Measurements from ENCODE around the gene TOE1.

Gene TOE1

DNA sequence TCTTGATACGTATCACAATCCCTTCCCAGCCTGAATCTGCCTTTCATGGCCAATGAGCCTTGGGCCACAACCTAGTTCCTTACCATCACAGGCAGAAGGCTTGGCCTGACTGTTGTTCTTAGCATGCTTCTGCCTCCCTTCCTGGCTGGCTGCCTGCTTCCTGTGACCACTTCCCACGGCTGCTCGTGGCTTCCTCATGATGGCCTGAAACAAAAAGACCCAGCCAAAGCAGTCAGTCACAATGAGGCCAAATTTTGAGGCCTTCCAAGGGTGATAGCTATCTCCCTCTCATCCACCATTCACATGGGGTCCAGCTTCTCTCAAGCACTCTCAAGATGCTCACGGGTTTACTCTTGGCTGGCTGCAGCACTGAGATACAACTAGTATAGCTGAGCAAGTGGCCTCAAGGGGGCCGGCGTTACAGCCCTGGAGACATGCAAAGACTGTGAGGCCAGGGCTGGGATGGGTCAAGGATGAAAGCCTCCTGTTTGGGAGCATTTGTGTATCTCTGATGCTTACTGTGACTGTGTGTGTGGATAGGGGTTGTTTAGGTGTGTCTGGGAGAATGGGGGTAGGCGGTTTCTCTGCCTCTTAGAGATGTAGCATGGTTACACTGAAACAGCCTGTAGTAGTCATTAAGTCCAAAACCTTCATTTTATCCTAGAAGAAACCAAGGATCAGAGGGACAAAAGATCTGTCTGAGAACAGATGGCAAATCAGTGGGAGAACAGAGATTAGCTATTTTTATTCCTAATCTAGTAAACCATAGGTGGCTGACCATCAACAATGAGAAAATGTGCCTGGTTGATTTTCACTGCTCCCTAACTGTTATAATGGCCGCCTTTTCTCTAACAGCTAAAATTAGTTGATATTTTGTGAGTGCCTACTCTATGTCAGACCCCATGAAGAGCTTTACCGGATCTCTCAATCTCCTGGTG is 5.4 kb upstream of the TOE1 start:
- ChIA-PET POLR2A (no interaction called here), CTCF (interaction anchor here (1.8 kb wide), 1 partner anchor 320 kb away, joined by 6 read pairs; no protein-coding TSS in a partner anchor)
- no peak for TF ChIP-seq ZNF514 (tag by site-specific recombination; IDR thresholded peaks at IDR 0.05)
- TF ChIP-seq ZNF280C (tag by site-specific recombination; IDR thresholded peaks at IDR 0.05) = no peak
- no peak for TF ChIP-seq ZBTB21 (tag by site-specific recombination; IDR thresholded peaks at IDR 0.05)
- TF ChIP-seq, protein P1, sequence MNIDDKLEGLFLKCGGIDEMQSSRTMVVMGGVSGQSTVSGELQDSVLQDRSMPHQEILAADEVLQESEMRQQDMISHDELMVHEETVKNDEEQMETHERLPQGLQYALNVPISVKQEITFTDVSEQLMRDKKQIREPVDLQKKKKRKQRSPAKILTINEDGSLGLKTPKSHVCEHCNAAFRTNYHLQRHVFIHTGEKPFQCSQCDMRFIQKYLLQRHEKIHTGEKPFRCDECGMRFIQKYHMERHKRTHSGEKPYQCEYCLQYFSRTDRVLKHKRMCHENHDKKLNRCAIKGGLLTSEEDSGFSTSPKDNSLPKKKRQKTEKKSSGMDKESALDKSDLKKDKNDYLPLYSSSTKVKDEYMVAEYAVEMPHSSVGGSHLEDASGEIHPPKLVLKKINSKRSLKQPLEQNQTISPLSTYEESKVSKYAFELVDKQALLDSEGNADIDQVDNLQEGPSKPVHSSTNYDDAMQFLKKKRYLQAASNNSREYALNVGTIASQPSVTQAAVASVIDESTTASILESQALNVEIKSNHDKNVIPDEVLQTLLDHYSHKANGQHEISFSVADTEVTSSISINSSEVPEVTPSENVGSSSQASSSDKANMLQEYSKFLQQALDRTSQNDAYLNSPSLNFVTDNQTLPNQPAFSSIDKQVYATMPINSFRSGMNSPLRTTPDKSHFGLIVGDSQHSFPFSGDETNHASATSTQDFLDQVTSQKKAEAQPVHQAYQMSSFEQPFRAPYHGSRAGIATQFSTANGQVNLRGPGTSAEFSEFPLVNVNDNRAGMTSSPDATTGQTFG (tag by site-specific recombination; IDR thresholded peaks at IDR 0.05; ENCODE audit: borderline replicate concordance) = no peak
- no peak for TF ChIP-seq ZNF777 (tag by site-specific recombination; IDR thresholded peaks at IDR 0.05; ENCODE audit: borderline replicate concordance)
- no peak for TF ChIP-seq ZNF239 (tag by site-specific recombination; IDR thresholded peaks at IDR 0.05)
- no peak for TF ChIP-seq ZNF114 (tag by site-specific recombination; IDR thresholded peaks at IDR 0.05)
- Histone ChIP-seq H3K4me1 (ENCODE audit: control insufficient read depth, insufficient read depth, low read length) (no peaks in the 10 kb centered on the region), H3K9me3 (ENCODE audit: control insufficient read depth, insufficient read depth, low read depth, low read length) (no peaks in the 10 kb centered on the region), H3K36me3 (ENCODE audit: control insufficient read depth in 2 of 2, insufficient read depth in 1 of 2, low read length in 2 of 2) (peaks cover 0 to 56% of the 10 kb centered on the region in 2 experiments; a peak in 1 of 3 replicates), H3K4me3 (ENCODE audit: low read depth, low read length) (no peak overlapping the region), H3K27ac (ENCODE audit: extremely low read depth, low read depth, low read length) (no peak overlapping the region)

GRCh38 chr1:45335855-45336324 is 4.1 kb upstream of the TOE1 start:
- H3K4me1 ChIP-seq (ENCODE audit: control insufficient read depth, insufficient read depth, low read length) = no peaks in the 10 kb centered on the region
- no peak overlapping the region for H3K4me3 ChIP-seq (ENCODE audit: low read depth, low read length)
- peaks cover 0 to 48% of the 10 kb centered on the region in 2 experiments; a peak in 1 of 3 replicates for H3K36me3 ChIP-seq (ENCODE audit: control insufficient read depth in 2 of 2, insufficient read depth in 1 of 2, low read length in 2 of 2)
- H3K27ac ChIP-seq (ENCODE audit: extremely low read depth, low read depth, low read length) = no peak overlapping the region
- ChIA-PET CTCF (interaction anchor here (1.8 kb wide), 1 partner anchor 321 kb away, joined by 6 read pairs; no protein-coding TSS in a partner anchor), POLR2A (no interaction called here)
- H3K9me3 ChIP-seq (ENCODE audit: control insufficient read depth, insufficient read depth, low read depth, low read length) = no peaks in the 10 kb centered on the region
- TF ChIP-seq HOXC10 (CRISPR knock-in tag; IDR thresholded peaks at IDR 0.05) (no peak), ZNF324 (tag by site-specific recombination; IDR thresholded peaks at IDR 0.05) (no peak), ZNF555 (tag by site-specific recombination; conservative IDR thresholded peaks at IDR 0.05) (no peak), ZNF16 (tag by site-specific recombination; IDR thresholded peaks at IDR 0.05; ENCODE audit: low read depth) (no peak), PATZ1 (tag by site-specific recombination; IDR thresholded peaks at IDR 0.05) (no peak), ZNF19 (tag by site-specific recombination; IDR thresholded peaks at IDR 0.05; ENCODE audit: low read depth) (no peak), ZNF560 (tag by site-specific recombination; IDR thresholded peaks at IDR 0.05; ENCODE audit: borderline replicate concordance) (no peak), ZBTB48 (tag by site-specific recombination; IDR thresholded peaks at IDR 0.05) (no peak), ZFP3 (tag by site-specific recombination; IDR thresholded peaks at IDR 0.05; ENCODE audit: low read depth) (no peak), ZNF629 (tag by site-specific recombination; IDR thresholded peaks at IDR 0.05) (no peak), ZNF138 (tag by site-specific recombination; IDR thresholded peaks at IDR 0.05; ENCODE audit: borderline replicate concordance) (no peak), ZNF132 (tag by site-specific recombination; IDR thresholded peaks at IDR 0.05; ENCODE audit: borderline replicate concordance) (no peak)
- TF ChIP-seq, protein P2, sequence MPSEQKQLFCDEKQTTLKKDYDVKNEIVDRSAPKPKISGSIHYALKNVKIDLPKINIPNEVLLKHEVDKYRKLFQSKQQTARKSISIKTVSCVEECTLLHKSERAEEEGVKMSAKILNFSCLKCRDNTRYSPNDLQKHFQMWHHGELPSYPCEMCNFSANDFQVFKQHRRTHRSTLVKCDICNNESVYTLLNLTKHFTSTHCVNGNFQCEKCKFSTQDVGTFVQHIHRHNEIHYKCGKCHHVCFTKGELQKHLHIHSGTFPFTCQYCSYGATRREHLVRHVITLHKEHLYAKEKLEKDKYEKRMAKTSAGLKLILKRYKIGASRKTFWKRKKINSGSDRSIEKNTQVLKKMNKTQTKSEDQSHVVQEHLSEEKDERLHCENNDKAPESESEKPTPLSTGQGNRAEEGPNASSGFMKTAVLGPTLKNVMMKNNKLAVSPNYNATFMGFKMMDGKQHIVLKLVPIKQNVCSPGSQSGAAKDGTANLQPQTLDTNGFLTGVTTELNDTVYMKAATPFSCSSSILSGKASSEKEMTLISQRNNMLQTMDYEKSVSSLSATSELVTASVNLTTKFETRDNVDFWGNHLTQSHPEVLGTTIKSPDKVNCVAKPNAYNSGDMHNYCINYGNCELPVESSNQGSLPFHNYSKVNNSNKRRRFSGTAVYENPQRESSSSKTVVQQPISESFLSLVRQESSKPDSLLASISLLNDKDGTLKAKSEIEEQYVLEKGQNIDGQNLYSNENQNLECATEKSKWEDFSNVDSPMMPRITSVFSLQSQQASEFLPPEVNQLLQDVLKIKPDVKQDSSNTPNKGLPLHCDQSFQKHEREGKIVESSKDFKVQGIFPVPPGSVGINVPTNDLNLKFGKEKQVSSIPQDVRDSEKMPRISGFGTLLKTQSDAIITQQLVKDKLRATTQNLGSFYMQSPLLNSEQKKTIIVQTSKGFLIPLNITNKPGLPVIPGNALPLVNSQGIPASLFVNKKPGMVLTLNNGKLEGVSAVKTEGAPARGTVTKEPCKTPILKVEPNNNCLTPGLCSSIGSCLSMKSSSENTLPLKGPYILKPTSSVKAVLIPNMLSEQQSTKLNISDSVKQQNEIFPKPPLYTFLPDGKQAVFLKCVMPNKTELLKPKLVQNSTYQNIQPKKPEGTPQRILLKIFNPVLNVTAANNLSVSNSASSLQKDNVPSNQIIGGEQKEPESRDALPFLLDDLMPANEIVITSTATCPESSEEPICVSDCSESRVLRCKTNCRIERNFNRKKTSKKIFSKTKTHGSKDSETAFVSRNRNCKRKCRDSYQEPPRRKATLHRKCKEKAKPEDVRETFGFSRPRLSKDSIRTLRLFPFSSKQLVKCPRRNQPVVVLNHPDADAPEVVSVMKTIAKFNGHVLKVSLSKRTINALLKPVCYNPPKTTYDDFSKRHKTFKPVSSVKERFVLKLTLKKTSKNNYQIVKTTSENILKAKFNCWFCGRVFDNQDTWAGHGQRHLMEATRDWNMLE (tag by site-specific recombination; conservative IDR thresholded peaks at IDR 0.05; ENCODE audit: low read depth) = no peak

Data from HEK293 (cell line).